Midbrain (tissue), 1 donor: Measurements from ENCODE around the gene DDI1.

ENCODE experiments used
- DNase-seq: peaks from one replicate; lab custom pipeline; 2025; lab: John Stamatoyannopoulos, UW

The DDI1 gene

GRCh38 chr11:104078245-104078644, 41.8 kb downstream of the DDI1 start:
- no peak for DNase-seq

- no peak for DNase-seq
Observed at GRCh38 chr11:104078995-104079394, 42.6 kb downstream of the DDI1 start.

DNA sequence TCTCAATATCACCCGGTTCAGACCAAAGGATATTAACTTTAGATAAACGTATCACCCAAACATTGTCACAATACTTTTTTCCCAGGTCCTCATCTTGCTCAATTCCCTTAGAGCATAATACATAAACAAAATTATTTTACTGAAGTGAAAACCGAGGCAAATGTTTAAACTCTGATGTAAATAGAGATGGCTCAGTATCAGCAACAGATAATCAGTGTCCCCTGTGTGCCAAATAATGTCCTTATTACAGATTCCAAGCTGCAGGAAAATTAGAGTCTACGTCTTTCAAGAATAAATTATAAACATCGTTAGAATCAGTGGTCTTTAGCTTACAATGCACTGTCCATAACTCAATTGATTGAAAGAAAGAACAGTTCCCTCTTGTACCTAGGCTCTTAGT, 50.2 kb downstream of the DDI1 start:
- DNase-seq = no peak
